ENCODE data around the gene ENDOD1. TPM values are rescaled to one million over a fixed set of nuclear protein-coding genes. Genes with fewer than 3 reads are reported as not detected.

ENDOD1 gene
- total RNA-seq, 1 experiment from 2014 or later: 10.3 TPM

GRCh38 chr11:95076416-95076815 lies 13.2 kb upstream of the ENDOD1 start:
- no peak for DNase-seq (ENCODE audit: extremely low read depth, low read depth)

DNA sequence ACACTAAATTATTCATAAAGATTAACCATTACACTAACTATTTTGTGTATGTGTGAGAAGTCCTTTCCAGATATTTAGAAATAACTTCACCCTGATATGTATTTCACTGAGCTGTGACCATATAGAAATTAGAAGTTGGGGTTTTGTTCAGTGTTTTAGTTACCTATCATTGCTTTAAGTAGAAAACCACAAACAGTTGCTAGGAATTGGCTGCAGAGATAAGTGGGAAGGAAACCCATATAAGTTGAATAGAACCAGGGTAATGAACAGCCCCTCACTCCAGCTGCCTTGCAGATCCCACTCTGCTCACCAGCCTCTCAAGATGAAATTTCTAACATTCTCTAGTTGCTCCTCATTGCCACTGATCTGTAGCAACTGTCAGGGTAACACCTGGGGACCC lies 12.7 kb upstream of the ENDOD1 start:
- no peak for DNase-seq (ENCODE audit: extremely low read depth, low read depth)

- no peak for DNase-seq (ENCODE audit: extremely low read depth, low read depth)
Observed at GRCh38 chr11:95078526-95078925, 11.1 kb upstream of the ENDOD1 start.

DNA sequence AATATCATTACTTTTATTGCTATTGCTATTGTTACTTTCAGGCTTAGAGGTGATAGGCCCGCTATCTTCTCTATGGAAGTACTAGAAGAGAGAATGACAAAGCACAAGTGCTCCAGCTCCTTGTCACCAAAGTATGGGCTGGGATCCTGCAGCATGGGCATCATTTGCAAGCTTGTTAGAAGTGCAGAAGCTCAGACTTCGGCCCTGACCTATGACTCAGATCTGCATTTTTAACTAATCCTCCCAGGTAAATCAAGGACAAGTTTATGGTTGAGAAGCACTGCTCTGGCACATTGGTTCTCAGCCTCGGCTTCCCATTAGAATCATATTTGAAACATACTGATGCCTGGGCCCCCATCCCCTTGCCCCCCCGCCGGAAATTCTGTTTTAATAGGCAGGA lies 8.6 kb upstream of the ENDOD1 start:
- no peak for DNase-seq (ENCODE audit: extremely low read depth, low read depth)

GRCh38 chr11:95081412-95081811 lies 8.2 kb upstream of the ENDOD1 start:
- DNase-seq (ENCODE audit: extremely low read depth, low read depth): no peak

GRCh38 chr11:95082576-95083001 lies 7.1 kb upstream of the ENDOD1 start:
- DNase-seq (ENCODE audit: extremely low read depth, low read depth): no peak

DNA sequence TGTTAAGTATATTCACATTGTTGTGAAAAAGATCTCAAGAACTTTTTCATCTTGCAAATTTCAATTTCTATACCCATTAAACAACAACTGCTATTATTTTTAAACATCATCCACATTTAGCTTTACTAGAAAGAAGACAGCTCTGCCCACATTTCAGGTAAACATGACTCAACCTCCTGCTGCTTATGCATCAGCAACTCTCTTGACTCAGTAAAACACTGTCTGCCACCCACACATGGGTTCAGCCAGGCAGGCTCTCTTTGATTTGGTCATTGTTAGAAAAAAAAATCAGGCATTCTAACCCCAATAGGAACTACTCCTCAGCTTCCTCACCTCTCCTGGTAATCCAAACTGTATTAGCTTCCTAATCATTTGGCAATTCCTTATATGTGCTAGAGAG lies 5.1 kb upstream of the ENDOD1 start:
- DNase-seq (ENCODE audit: extremely low read depth, low read depth): no peak

DNA sequence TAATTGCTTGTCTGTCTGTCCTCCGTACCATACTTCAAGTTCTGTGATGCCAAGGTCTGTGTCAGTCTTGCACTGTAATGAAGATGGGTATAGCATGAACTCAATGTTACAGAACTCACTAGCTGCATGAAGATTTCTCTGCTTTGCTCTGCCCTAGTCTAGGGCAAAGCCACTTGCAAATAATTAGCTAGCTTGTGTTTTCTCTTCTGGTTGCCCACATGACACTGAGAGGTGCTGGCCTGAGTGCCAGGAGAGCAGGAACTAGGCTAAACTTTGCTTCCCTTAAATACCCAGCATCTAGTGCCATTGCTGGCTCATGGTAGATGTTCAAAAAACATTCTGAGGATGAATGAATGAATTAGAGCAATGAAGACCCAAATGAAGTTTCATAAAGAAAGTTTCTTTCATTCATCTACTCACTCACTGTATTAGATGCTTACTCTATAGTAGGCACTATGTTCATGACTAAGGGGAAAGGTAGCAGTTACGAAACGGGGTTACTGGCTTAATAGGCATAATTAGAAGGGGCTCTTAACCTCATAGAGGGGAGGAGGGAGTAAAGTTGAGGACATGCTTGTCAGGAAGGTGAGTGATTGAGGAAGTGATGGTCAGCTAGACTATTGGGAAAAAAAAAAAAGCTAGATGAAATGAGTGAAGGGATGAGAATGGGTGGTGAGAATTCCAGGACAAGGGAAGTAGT lies 4.4 kb upstream of the ENDOD1 start:
- no peak for DNase-seq (ENCODE audit: extremely low read depth, low read depth)

- DNase-seq (ENCODE audit: extremely low read depth, low read depth): no peak
Observed at GRCh38 chr11:95086151-95086550, 3.5 kb upstream of the ENDOD1 start.

DNA sequence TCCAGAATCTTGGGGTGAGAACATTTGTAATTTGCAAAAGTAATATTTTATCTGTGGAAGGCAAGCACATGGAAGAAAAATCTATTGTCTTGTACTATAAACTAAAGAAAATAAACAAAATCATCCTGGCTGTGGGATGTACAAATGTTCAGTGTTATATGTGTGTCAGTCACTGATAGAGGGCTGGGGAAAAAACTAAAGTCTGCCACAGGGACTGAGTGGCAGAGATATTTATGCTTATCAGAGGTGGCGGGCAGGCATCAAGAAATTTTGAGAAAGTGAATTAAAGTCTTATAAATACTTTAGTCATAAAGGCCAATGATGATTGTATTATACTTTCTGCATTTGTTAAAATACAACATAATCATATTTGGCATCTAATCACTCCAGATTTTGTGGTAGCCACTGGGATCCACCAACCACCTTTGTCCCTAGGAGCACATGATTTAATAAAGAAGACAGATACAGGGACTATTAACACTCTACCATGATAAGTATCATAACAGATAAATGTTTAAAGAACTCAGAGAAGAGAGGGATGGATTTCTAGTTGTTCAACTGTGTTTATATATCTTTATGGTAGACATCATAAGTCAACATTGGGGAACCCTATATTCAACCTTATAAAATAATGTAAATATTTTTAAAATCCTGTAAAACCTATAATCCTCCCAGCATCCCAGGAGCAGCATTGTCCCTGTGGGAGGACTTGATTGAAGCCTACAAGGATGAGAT lies 2.6 kb upstream of the ENDOD1 start:
- no peak for DNase-seq (ENCODE audit: extremely low read depth, low read depth)

- DNase-seq (ENCODE audit: extremely low read depth, low read depth): no peak
Observed at GRCh38 chr11:95088946-95089619, 563 bp upstream of the ENDOD1 start.

DNA sequence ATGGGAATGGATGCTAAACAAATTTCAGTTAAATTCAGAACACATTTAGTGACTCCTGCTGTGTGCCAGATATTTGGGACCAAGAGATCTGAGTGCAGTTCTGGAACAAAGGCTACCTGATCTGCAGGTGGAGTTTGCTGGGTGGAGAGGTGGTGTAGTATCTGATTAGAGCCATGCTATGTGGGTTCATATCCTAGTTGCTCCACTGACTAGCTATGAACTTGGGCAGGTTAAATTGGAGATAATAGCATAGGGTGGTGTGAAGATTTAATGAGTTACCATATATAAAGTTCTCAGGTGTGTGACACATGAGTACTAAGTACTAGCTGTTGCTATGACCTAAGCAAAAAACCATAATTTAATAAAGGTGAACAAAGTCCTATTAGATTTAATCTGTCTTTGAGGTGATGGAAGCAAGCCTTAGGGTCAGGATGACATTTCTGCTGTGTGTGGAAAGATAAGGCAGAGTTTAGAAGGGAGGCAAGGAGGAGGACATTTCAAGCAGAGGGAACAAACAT lies 2.1 kb downstream of the ENDOD1 start:
- no peak for DNase-seq (ENCODE audit: extremely low read depth, low read depth)

GRCh38 chr11:95092549-95093324 lies 3.1 kb downstream of the ENDOD1 start:
- no peak for DNase-seq (ENCODE audit: extremely low read depth, low read depth)

DNA sequence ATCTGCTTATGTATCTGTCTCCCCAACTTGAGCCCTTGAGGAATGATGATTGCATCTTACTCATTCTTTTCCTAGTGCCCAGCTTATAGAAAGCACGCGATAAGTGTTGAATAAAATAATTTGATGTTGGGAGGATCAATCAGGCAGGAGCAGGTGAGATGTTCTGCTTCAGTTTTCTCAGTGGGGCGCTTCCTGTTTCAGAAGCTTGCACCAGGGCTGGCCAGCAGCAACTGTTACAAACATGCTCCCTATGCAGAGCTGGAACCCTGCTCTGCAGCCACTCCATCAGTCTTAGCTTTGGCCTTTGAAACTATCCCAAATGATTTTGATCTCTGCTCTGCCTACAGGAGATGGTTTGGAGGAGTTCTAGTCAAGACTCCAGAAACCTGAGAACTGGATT lies 3.9 kb downstream of the ENDOD1 start:
- DNase-seq (ENCODE audit: extremely low read depth, low read depth): no peak

- DNase-seq (ENCODE audit: extremely low read depth, low read depth): no peak
Observed at GRCh38 chr11:95095858-95096587, 6.4 kb downstream of the ENDOD1 start.

- no peak for DNase-seq (ENCODE audit: extremely low read depth, low read depth)
Observed at GRCh38 chr11:95097209-95097608, 7.6 kb downstream of the ENDOD1 start.

- no peak for DNase-seq (ENCODE audit: extremely low read depth, low read depth)
Observed at GRCh38 chr11:95098826-95099225, 9.2 kb downstream of the ENDOD1 start.

- no peak for DNase-seq (ENCODE audit: extremely low read depth, low read depth)
Observed at GRCh38 chr11:95100191-95100648, 10.6 kb downstream of the ENDOD1 start.

- DNase-seq (ENCODE audit: extremely low read depth, low read depth): no peak
Observed at GRCh38 chr11:95100856-95101507, 11.3 kb downstream of the ENDOD1 start.
